Measurements from ENCODE around the gene COL9A2.

DNA sequence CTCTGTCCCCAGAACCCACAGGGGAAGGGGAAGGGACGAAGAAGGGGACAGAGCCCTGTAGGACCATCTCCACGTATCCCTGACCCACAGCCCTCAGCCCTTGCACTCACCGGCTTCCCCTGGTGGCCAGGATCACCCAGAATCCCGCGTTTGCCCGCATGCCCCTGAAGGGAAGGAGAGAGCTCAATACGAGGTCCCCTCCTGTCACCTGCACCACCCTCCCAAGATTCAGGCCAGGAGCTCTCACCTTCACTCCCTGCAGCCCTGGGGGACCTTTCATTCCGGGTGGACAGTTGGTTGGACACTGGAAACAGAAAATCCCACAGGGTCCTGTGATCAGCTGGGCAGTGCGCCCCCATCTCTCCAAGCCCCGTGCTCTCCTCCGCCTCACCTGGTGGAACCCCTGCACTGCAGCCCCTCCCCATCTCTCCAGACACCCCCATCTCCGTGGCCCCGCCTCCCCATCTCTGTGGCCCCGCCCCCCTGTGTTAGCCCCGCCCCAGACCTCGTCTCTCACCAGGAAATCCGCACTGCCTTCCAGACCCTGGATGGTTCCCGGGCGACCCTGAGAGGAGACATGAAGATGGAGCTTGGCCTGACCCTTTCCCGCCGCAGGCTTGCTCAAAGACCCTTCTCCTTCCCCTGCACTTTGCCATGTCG lies 6.0 kb downstream of the COL9A2 start:
- TF ChIP-seq, protein P1, sequence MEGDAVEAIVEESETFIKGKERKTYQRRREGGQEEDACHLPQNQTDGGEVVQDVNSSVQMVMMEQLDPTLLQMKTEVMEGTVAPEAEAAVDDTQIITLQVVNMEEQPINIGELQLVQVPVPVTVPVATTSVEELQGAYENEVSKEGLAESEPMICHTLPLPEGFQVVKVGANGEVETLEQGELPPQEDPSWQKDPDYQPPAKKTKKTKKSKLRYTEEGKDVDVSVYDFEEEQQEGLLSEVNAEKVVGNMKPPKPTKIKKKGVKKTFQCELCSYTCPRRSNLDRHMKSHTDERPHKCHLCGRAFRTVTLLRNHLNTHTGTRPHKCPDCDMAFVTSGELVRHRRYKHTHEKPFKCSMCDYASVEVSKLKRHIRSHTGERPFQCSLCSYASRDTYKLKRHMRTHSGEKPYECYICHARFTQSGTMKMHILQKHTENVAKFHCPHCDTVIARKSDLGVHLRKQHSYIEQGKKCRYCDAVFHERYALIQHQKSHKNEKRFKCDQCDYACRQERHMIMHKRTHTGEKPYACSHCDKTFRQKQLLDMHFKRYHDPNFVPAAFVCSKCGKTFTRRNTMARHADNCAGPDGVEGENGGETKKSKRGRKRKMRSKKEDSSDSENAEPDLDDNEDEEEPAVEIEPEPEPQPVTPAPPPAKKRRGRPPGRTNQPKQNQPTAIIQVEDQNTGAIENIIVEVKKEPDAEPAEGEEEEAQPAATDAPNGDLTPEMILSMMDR (IDR thresholded peaks at IDR 0.05), result no peak
- TF ChIP-seq POLR2A (IDR thresholded peaks at IDR 0.05), result no peak
- TF ChIP-seq POLR2AphosphoS5 (IDR thresholded peaks at IDR 0.05; ENCODE audit: insufficient read depth in 1 of 2, low read depth in 1 of 2), result no peak
